Measurements from ENCODE around the gene SORCS2.

- TF ChIP-seq SP1 (IDR thresholded peaks at IDR 0.05) (no peak), BHLHE40 (IDR thresholded peaks at IDR 0.05; ENCODE audit: borderline replicate concordance) (no peak), FOXM1 (IDR thresholded peaks at IDR 0.05; ENCODE audit: borderline replicate concordance) (no peak), L3MBTL2 (conservative IDR thresholded peaks at IDR 0.05) (no peak), ARNT (IDR thresholded peaks at IDR 0.05) (no peak), NFRKB (IDR thresholded peaks at IDR 0.05) (no peak), PKNOX1 (IDR thresholded peaks at IDR 0.05) (no peak), FOXA1 (IDR thresholded peaks at IDR 0.05) (no peak), SUZ12 (IDR thresholded peaks at IDR 0.05) (no peak), FOXK2 (IDR thresholded peaks at IDR 0.05) (no peak), ELF4 (IDR thresholded peaks at IDR 0.05) (no peak), LEF1 (IDR thresholded peaks at IDR 0.05; ENCODE audit: borderline replicate concordance) (no peak)
Observed at GRCh38 chr4:7190691-7191545, 1.4 kb upstream of the SORCS2 start.
